SK-N-SH (cell line): Measurements from ENCODE around the gene DPYSL4. TPM values are rescaled to one million over a fixed set of nuclear protein-coding genes. Genes with fewer than 3 reads are reported as not detected.

ENCODE experiments used
- CTCF ChIA-PET: fragments of 300-600, 350-600 bp; formaldehyde crosslinking; extraction: SDS; loops from one replicate; lab custom pipeline; 2021; lab: Yijun Ruan, JAX
- POLR2A ChIA-PET: fragments of 350-600 bp; sonication (Branson Sonifier 250); formaldehyde crosslinking; extraction: SDS; loops from one replicate; lab custom pipeline; 2020; ENCODE audit warnings: antibody characterized with exemption, inconsistent platforms; lab: Yijun Ruan, JAX
- DNase-seq: peaks from one replicate; pipeline ENCODE4 v3.0.0; 2012
- H2AFZ ChIP-seq: fragments of 200-600 bp; sonication (generic); 2 replicates; pipeline ENCODE4 v1.8.1; 2016; ENCODE audit warnings: antibody characterized with exemption, mild to moderate bottlenecking, low read depth
- H3F3A ChIP-seq: fragments of 200-600 bp; sonication (generic); replicated peaks from 2 replicates; pipeline ENCODE3; 2016; ENCODE audit warnings: antibody characterized with exemption, mild to moderate bottlenecking; ENCODE audit not compliant: insufficient read depth
- H3K27ac ChIP-seq, 2 experiments: fragments of 200-500 bp in 1 of 2; fragments of 200-600 bp in 1 of 2; sonication (Bioruptor generic) in 1 of 2; sonication (generic), shearing (Covaris generic) in 1 of 2; 2 replicates each; pipeline versions ENCODE4 v1.5.1 to v1.6.1; 2014 to 2016; ENCODE audit warnings: low read depth in 2 of 2, inconsistent platforms in 1 of 2, low read length in 1 of 2, mild to moderate bottlenecking in 1 of 2, mixed read lengths in 1 of 2
- H3K27me3 ChIP-seq: fragments of 200-600 bp; sonication (generic), shearing (Covaris generic); 2 replicates; pipeline ENCODE4 v1.6.1; 2016; ENCODE audit warnings: mixed run types; ENCODE audit not compliant: insufficient read depth
- H3K36me3 ChIP-seq, 2 experiments: fragments of 200-500 bp in 1 of 2; fragments of 200-600 bp in 1 of 2; sonication (Bioruptor generic) in 1 of 2; sonication (generic) in 1 of 2; replicated peaks in 1 of 2; 2 replicates each; pipeline versions ENCODE3 to v1.5.1; 2014 to 2016; ENCODE audit warnings: low read length in 1 of 2, mild to moderate bottlenecking in 1 of 2; ENCODE audit not compliant: insufficient read depth in 2 of 2, control insufficient read depth in 1 of 2
- H3K4me1 ChIP-seq, 2 experiments: fragments of 200-500 bp in 1 of 2; fragments of 200-600 bp in 1 of 2; sonication (Bioruptor generic) in 1 of 2; sonication (generic), shearing (Covaris generic) in 1 of 2; 2 replicates each; pipeline versions ENCODE4 v1.5.1 to v1.6.1; 2014 to 2016; ENCODE audit warnings: low read depth in 1 of 2, low read length in 1 of 2, mixed run types in 1 of 2; ENCODE audit not compliant: insufficient read depth in 2 of 2, control insufficient read depth in 1 of 2
- H3K4me2 ChIP-seq: fragments of 200-600 bp; sonication (generic), shearing (Covaris generic); 2 replicates; pipeline ENCODE4 v1.6.1; 2017; ENCODE audit warnings: mixed run types
- H3K4me3 ChIP-seq, 2 experiments: fragments of 200-500 bp in 1 of 2; fragments of 200-600 bp in 1 of 2; sonication (Bioruptor generic) in 1 of 2; sonication (generic), shearing (Covaris generic) in 1 of 2; 2 replicates each; pipeline versions ENCODE4 v1.5.1 to v1.8.1; 2014 to 2016; ENCODE audit warnings: low read depth in 2 of 2, inconsistent platforms in 1 of 2, low read length in 1 of 2, mild to moderate bottlenecking in 1 of 2, mixed read lengths in 1 of 2, moderate library complexity in 1 of 2
- H3K79me2 ChIP-seq: fragments of 200-600 bp; sonication (generic); 2 replicates; pipeline ENCODE4 v1.8.1; 2017; ENCODE audit warnings: mild to moderate bottlenecking; ENCODE audit not compliant: insufficient read depth
- H3K9ac ChIP-seq: fragments of 200-600 bp; sonication (generic); 2 replicates; pipeline ENCODE4 v1.6.1; 2017; ENCODE audit warnings: mixed run types
- H3K9me2 ChIP-seq: fragments of 200-600 bp; sonication (generic); 2 replicates; pipeline ENCODE4 v1.6.1; 2017; ENCODE audit warnings: mixed run types
- H3K9me3 ChIP-seq: fragments of 200-600 bp; sonication (generic); 2 replicates; pipeline ENCODE4 v1.6.1; 2017; ENCODE audit warnings: mixed run types, mild to moderate bottlenecking, moderate library complexity
- H4K20me1 ChIP-seq: fragments of 200-600 bp; sonication (generic); 2 replicates; pipeline ENCODE4 v1.6.1; 2017; ENCODE audit warnings: mild to moderate bottlenecking, mixed run types; ENCODE audit not compliant: insufficient read depth
- ELF1 ChIP-seq: IDR thresholded peaks from 2 replicates; pipeline ENCODE4 v1.4.0; 2012
- EP300 ChIP-seq, 2 experiments: IDR thresholded peaks; 2 replicates each; pipeline versions ENCODE4 v1.4.0 to v1.6.1; 2012; ENCODE audit warnings: borderline replicate concordance in 1 of 2, low read depth in 1 of 2, low read length in 1 of 2
- EZH2phosphoT487 ChIP-seq: fragments of 200-600 bp; sonication (generic); IDR thresholded peaks from 2 replicates; pipeline ENCODE4 v1.6.1; 2017; ENCODE audit warnings: low read depth, mixed run types, mild to moderate bottlenecking, antibody characterized with exemption, moderate library complexity, borderline replicate concordance
- FOXJ3 ChIP-seq: sonication (generic); formaldehyde crosslinking; IDR thresholded peaks from 2 replicates; pipeline ENCODE4 v1.5.1; 2020; ENCODE audit warnings: mild to moderate bottlenecking, missing genetic modification reagents
- GABPA ChIP-seq: IDR thresholded peaks from 2 replicates; pipeline ENCODE4 v1.4.0; 2012; ENCODE audit warnings: low read depth, mild to moderate bottlenecking
- GATA2 ChIP-seq: sonication (generic); formaldehyde crosslinking; IDR thresholded peaks from 2 replicates; pipeline ENCODE4 v1.5.0; 2020; ENCODE audit warnings: mild to moderate bottlenecking, missing genetic modification reagents
- MEF2A ChIP-seq: IDR thresholded peaks from 2 replicates; pipeline ENCODE4 v1.4.0; 2012; ENCODE audit warnings: low read depth, borderline replicate concordance
- MXI1 ChIP-seq: IDR thresholded peaks from 2 replicates; pipeline ENCODE4 v1.6.1; 2012; ENCODE audit warnings: mild to moderate bottlenecking, low read depth, low read length, improper control_type of control experiment
- RAD21 ChIP-seq: IDR thresholded peaks from 2 replicates; pipeline ENCODE4 v1.6.1; 2012; ENCODE audit warnings: mild to moderate bottlenecking, low read length
- RCOR1 ChIP-seq: fragments of 150-350 bp; IDR thresholded peaks from 2 replicates; pipeline ENCODE4 v1.6.1; 2017; ENCODE audit warnings: antibody characterized with exemption, low read length
- RFX5 ChIP-seq: IDR thresholded peaks from 2 replicates; pipeline ENCODE4 v1.6.1; 2012; ENCODE audit warnings: mild to moderate bottlenecking, improper control_type of control experiment, low read length
- SMC3 ChIP-seq: IDR thresholded peaks from 2 replicates; pipeline ENCODE4 v1.6.1; 2012; ENCODE audit warnings: low read depth, low read length, improper control_type of control experiment
- TAF1 ChIP-seq: IDR thresholded peaks from 2 replicates; pipeline ENCODE4 v1.6.1; 2012; ENCODE audit warnings: low read depth, mild to moderate bottlenecking, low read length, moderate library complexity, borderline replicate concordance
- TEAD4 ChIP-seq: IDR thresholded peaks from 2 replicates; pipeline ENCODE4 v1.4.0; 2012; ENCODE audit warnings: mild to moderate bottlenecking, borderline replicate concordance; ENCODE audit not compliant: insufficient read depth
- YY1 ChIP-seq: IDR thresholded peaks from 2 replicates; pipeline ENCODE4 v1.4.0; 2012; ENCODE audit warnings: low read depth, mild to moderate bottlenecking
- whole genome bisulfite sequencing: methylation state at CpG from one replicate; pipeline ENCODE4 v1.1.6; 2017; ENCODE audit warnings: low lambda C conversion rate; 5-methylcytosine and 5-hydroxymethylcytosine counted together
- polyA plus RNA-seq, 3 experiments: library from polyadenylated mRNA; depleted of rRNA; stranded (reverse); fragments of >200 nt; gene quantifications; 2 replicates each; pipeline ENCODE4 v1.2.3, GENCODE V29; 2012
- TF ChIP-seq, protein P1 (sequence below): IDR thresholded peaks from 2 replicates; pipeline ENCODE4 v1.4.0; 2012; ENCODE audit warnings: low read depth, borderline replicate concordance
- TF ChIP-seq, protein P2 (sequence below): fragments of 200-600 bp; sonication (generic); IDR thresholded peaks from 2 replicates; pipeline ENCODE4 v1.6.1; 2017; ENCODE audit warnings: antibody characterized with exemption, mild to moderate bottlenecking, moderate library complexity
- TF ChIP-seq, protein P3 (sequence below): IDR thresholded peaks from 2 replicates; pipeline ENCODE4 v1.4.0; 2012; ENCODE audit warnings: low read depth
- TF ChIP-seq, protein P4 (sequence below): fragments of 150-350 bp; IDR thresholded peaks from 2 replicates; pipeline ENCODE4 v1.6.1; 2017; ENCODE audit warnings: antibody characterized with exemption, low read length, low read depth, borderline replicate concordance
- TF ChIP-seq, protein P5 (sequence below): IDR thresholded peaks from 2 replicates; pipeline ENCODE4 v1.4.0; 2012; ENCODE audit warnings: low read depth, borderline replicate concordance

DPYSL4 gene
- polyA plus RNA-seq, 1 of the 3 experiments (the other 2 are of a cell fraction): 21.8 TPM

DNA sequence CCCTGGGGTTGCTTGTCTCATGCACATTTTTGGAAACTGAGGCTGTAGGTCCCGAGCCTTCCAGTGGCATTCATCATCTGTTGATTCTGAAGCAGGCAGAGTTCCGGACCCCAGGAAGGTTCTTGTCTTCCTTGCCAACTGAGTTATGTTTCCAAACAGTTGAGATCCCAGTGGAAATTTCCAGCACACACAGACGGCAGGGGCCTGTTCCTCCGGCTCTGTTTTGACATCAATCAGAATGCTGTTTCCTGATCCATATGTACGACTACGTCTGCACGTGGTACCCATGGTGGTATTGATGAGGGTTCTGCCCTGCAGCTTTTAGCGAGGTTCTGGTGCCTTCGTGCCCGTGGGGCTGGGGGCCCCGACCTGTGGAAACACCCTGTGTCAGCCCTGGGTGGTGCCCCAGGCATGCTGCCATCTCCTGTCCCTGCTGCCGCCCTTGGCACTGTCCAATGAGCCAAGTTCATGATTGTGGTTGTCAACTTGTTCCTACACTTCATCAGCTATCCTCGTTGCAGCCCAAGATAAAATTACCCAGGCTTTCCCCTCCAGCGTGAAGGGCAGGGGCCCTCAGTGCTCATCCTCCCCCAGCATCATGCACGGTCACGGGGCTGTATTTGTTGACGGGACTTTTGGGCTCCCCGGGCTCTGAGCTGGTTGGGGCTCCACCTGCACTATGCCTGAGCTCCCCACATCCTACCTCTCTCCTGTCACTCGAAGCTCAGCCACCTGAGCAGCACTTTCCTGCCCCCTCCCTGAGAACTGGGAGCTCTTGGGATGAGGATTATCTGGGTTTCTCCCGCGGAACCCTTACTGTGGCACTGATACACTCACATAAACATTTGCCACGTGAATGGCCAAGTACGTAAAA, 7.8 kb upstream of the DPYSL4 start:
- H3K9me3 ChIP-seq: no peaks in the 10 kb centered on the region
- TF ChIP-seq, protein P1, sequence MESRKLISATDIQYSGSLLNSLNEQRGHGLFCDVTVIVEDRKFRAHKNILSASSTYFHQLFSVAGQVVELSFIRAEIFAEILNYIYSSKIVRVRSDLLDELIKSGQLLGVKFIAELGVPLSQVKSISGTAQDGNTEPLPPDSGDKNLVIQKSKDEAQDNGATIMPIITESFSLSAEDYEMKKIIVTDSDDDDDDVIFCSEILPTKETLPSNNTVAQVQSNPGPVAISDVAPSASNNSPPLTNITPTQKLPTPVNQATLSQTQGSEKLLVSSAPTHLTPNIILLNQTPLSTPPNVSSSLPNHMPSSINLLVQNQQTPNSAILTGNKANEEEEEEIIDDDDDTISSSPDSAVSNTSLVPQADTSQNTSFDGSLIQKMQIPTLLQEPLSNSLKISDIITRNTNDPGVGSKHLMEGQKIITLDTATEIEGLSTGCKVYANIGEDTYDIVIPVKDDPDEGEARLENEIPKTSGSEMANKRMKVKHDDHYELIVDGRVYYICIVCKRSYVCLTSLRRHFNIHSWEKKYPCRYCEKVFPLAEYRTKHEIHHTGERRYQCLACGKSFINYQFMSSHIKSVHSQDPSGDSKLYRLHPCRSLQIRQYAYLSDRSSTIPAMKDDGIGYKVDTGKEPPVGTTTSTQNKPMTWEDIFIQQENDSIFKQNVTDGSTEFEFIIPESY: no peak
- TF ChIP-seq, protein P2, sequence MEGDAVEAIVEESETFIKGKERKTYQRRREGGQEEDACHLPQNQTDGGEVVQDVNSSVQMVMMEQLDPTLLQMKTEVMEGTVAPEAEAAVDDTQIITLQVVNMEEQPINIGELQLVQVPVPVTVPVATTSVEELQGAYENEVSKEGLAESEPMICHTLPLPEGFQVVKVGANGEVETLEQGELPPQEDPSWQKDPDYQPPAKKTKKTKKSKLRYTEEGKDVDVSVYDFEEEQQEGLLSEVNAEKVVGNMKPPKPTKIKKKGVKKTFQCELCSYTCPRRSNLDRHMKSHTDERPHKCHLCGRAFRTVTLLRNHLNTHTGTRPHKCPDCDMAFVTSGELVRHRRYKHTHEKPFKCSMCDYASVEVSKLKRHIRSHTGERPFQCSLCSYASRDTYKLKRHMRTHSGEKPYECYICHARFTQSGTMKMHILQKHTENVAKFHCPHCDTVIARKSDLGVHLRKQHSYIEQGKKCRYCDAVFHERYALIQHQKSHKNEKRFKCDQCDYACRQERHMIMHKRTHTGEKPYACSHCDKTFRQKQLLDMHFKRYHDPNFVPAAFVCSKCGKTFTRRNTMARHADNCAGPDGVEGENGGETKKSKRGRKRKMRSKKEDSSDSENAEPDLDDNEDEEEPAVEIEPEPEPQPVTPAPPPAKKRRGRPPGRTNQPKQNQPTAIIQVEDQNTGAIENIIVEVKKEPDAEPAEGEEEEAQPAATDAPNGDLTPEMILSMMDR: no peak
- TF ChIP-seq, protein P3, sequence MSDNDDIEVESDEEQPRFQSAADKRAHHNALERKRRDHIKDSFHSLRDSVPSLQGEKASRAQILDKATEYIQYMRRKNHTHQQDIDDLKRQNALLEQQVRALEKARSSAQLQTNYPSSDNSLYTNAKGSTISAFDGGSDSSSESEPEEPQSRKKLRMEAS: no peak
- TF ChIP-seq, protein P4, sequence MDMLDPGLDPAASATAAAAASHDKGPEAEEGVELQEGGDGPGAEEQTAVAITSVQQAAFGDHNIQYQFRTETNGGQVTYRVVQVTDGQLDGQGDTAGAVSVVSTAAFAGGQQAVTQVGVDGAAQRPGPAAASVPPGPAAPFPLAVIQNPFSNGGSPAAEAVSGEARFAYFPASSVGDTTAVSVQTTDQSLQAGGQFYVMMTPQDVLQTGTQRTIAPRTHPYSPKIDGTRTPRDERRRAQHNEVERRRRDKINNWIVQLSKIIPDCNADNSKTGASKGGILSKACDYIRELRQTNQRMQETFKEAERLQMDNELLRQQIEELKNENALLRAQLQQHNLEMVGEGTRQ: no peak
- no peak for TF ChIP-seq RCOR1
- TF ChIP-seq ELF1: no peak
- no peak for TF ChIP-seq MXI1
- TF ChIP-seq SMC3: no peak
- TF ChIP-seq EP300 (IDR thresholded peaks at IDR 0.05; ENCODE audit: borderline replicate concordance in 1 of 2, low read depth in 1 of 2, low read length in 1 of 2): no peak
- no peak for TF ChIP-seq TEAD4
- TF ChIP-seq MEF2A: no peak
- no peak for TF ChIP-seq GABPA
- no peak for TF ChIP-seq RFX5
- TF ChIP-seq EZH2phosphoT487: no peak
- TF ChIP-seq GATA2: no peak
- no peak for TF ChIP-seq TAF1
- TF ChIP-seq, protein P5, sequence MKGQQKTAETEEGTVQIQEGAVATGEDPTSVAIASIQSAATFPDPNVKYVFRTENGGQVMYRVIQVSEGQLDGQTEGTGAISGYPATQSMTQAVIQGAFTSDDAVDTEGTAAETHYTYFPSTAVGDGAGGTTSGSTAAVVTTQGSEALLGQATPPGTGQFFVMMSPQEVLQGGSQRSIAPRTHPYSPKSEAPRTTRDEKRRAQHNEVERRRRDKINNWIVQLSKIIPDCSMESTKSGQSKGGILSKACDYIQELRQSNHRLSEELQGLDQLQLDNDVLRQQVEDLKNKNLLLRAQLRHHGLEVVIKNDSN: no peak
- no peak for TF ChIP-seq YY1
- TF ChIP-seq RAD21: no peak
- no peak for TF ChIP-seq FOXJ3 (CRISPR knock-in tag)
- peaks cover 0 to 15% of the 10 kb centered on the region in 2 experiments; a peak in 1 of 4 replicates for H3K4me1 ChIP-seq
- H3K9me2 ChIP-seq: no peaks in the 10 kb centered on the region
- H3K27me3 ChIP-seq: no peaks in the 10 kb centered on the region
- 63% methylated on average over 20 of the region's 23 CpGs for WGBS
- H3K79me2 ChIP-seq: no peaks in the 10 kb centered on the region
- DNase-seq: no peak
- H3K36me3 ChIP-seq: no peaks in the 10 kb centered on the region
- no peaks in the 10 kb centered on the region for H4K20me1 ChIP-seq
- no peak overlapping the region for H3K27ac ChIP-seq
- no peaks in the 10 kb centered on the region for H3F3A ChIP-seq
- no peak overlapping the region for H3K4me3 ChIP-seq
- H3K9ac ChIP-seq: no peak overlapping the region
- ChIA-PET POLR2A (no interaction called here), CTCF (interaction anchor here (1.1 to 1.2 kb wide), 2 partner anchors 37 to 156 kb away, joined by 3 to 5 read pairs; no protein-coding TSS in a partner anchor)
- no peak overlapping the region for H3K4me2 ChIP-seq
- no peak overlapping the region for H2AFZ ChIP-seq
